GM12801 (cell line): Measurements from ENCODE around the gene CTLA4.

ENCODE experiments used
- CTCF ChIP-seq: IDR thresholded peaks from one replicate; pipeline ENCODE4 v1.5.1; 2011; ENCODE audit warnings: control low read depth; ENCODE audit not compliant: insufficient read length; ENCODE audit errors: extremely low read depth

CTLA4 gene

GRCh38 chr2:203880557-203881125, 13.1 kb downstream of the CTLA4 start:
- TF ChIP-seq CTCF: no peak

- TF ChIP-seq CTCF: no peak
Measured at GRCh38 chr2:203882551-203882950, 15.0 kb downstream of the CTLA4 start.

- TF ChIP-seq CTCF: no peak
Measured at GRCh38 chr2:203886661-203887151, 19.1 kb downstream of the CTLA4 start.

GRCh38 chr2:203887677-203888076, 20.1 kb downstream of the CTLA4 start:
- no peak for TF ChIP-seq CTCF

DNA sequence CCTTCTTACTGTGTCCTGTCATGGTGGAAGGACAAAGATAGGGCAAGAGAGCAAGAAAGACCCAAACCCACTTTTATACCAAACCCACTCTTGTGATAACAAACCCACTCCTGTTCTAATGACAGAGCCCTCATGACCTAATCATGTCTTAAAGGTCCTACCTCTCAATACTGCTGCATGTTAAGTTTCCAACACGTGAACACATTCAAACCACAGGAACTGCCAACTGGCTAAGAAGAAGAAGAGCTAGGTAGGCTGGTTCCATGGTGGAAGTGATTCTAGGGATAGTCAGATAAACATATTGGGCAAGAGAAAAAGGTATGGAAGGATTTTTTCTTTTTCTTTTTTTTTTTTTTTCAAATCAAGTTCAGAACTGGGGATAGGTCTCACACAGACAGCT, 22.0 kb downstream of the CTLA4 start:
- no peak for TF ChIP-seq CTCF

GRCh38 chr2:203889944-203890343, 22.4 kb downstream of the CTLA4 start:
- TF ChIP-seq CTCF: no peak

DNA sequence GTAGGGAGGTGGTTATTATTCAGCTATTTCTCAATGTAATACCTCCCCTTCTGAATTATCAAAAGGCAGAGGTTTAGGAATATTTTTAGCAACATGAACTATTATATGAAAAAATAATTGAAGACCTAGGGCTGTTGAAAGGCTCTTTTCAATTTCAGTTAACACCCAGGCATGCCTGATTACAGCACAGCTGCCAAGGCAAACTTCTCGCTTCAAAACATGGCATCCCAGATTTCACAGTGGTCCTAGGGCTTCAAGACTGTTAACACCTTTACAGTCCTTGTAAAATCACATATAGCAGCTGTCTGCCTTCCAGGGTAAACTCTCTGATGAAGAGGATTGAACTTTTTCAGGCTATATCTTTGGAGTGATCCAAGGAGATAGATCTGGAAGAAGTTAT, 23.2 kb downstream of the CTLA4 start:
- TF ChIP-seq CTCF: no peak
